Sigmoid colon (tissue), 7 donors: Measurements from ENCODE around the gene DCTN3. TPM values are rescaled to one million over a fixed set of nuclear protein-coding genes. Genes with fewer than 3 reads are reported as not detected.

Experiments
- DNase-seq: peaks from one replicate; pipeline ENCODE4 v3.0.0-alpha.2; 2019
- H3K27ac ChIP-seq, 4 donors: fragments of 200-600 bp; sonication (generic); one replicate each; pipeline ENCODE4 v1.5.1; 2016 to 2019; ENCODE audit warnings: mild to moderate bottlenecking in 1 of 4
- H3K27me3 ChIP-seq, 3 donors: fragments of 200-600 bp; sonication (generic); one replicate each; pipeline ENCODE4 v1.5.1; 2019; ENCODE audit warnings: mild to moderate bottlenecking in 1 of 3
- H3K36me3 ChIP-seq, 4 donors: fragments of 200-600 bp; sonication (generic); one replicate each; pipeline ENCODE4 v1.5.1; 2016 to 2019
- H3K4me1 ChIP-seq, 4 donors: fragments of 200-600 bp; sonication (generic); one replicate each; pipeline ENCODE4 v1.5.1; 2017 to 2019
- H3K4me3 ChIP-seq, 4 donors: fragments of 200-600 bp; sonication (generic); one replicate each; pipeline ENCODE4 v1.5.1; 2017 to 2019; ENCODE audit warnings: mild to moderate bottlenecking in 2 of 4, moderate library complexity in 1 of 4
- H3K9me3 ChIP-seq, 4 donors: fragments of 200-600 bp in 3 of 4; sonication (generic) in 3 of 4; one replicate each; pipeline versions ENCODE4 v1.5.1 to v1.6.1; 2013 to 2019
- CTCF ChIP-seq, 4 experiments: fragments of 450-650 bp in 3 of 4; fragments of 200-600 bp in 1 of 4; IDR thresholded peaks; one replicate each; pipeline ENCODE4 v1.5.1; 2016 to 2019; ENCODE audit warnings: antibody characterized with exemption in 4 of 4, mild to moderate bottlenecking in 3 of 4, moderate library complexity in 2 of 4
- EP300 ChIP-seq, 4 donors: sonication (generic); formaldehyde crosslinking; IDR thresholded peaks; one replicate each; pipeline ENCODE4 v1.6.1; 2017; ENCODE audit warnings: antibody characterized with exemption in 4 of 4
- POLR2A ChIP-seq, 2 donors: fragments of 450-650 bp; IDR thresholded peaks; one replicate each; pipeline ENCODE4 v1.6.1; 2016; ENCODE audit warnings: antibody characterized with exemption in 2 of 2, mild to moderate bottlenecking in 2 of 2, moderate library complexity in 2 of 2
- POLR2AphosphoS5 ChIP-seq, 4 donors: sonication (generic); formaldehyde crosslinking; IDR thresholded peaks; one replicate each; pipeline ENCODE4 v1.6.1; 2017; ENCODE audit warnings: antibody characterized with exemption in 4 of 4
- WGBS, 2 donors: extraction: QIAGEN DNeasy Blood & Tissue Kit; methylation state at CpG; one replicate each; pipeline ENCODE4 v1.1.7; 2013; 5-methylcytosine and 5-hydroxymethylcytosine counted together
- intact Hi-C: fragments of 100-400 bp; cut with DNase I; formaldehyde crosslinking; loops from one replicate; pipeline ENCODE4 v1.15.1; 2023
- polyA plus RNA-seq, 3 donors: library from polyadenylated mRNA; stranded (reverse); fragments of 200-250 nt; gene quantifications; one replicate each; pipeline ENCODE4 v1.2.3, GENCODE V29; 2013
- small RNA-seq, 3 donors: library from RNA; depleted of rRNA; stranded (forward); fragments of <200 nt; gene quantifications; one replicate each; pipeline ENCODE3, GENCODE V24; 2016
- total RNA-seq, 4 donors: library from RNA; depleted of rRNA; stranded (reverse); fragments of >200 nt; gene quantifications; one replicate each; pipeline ENCODE4 v1.1.0, GENCODE V29; 2016
- donor health status: healthy with polysubstance abuse.
- donor health status: Bipolar disorder and iron deficiency.
- donor health status: healthy.

The DCTN3 gene
- total and polyA plus RNA-seq, 7 donors = 59.6 to 122 (median 90.7) TPM

GRCh38 chr9:34566972-34567371 is 53.3 kb downstream of the DCTN3 start:
- WGBS, 2 donors = 86 to 90% methylated on average over 6 of the region's 6 CpGs
- H3K4me1 ChIP-seq = peaks cover 0 to 17% (median 9%) of the 10 kb centered on the region in 4 donors
- no peaks in the 10 kb centered on the region for H3K36me3 ChIP-seq
- H3K27me3 ChIP-seq = peaks cover 0 to 4% (median 0%) of the 10 kb centered on the region in 3 donors
- intact Hi-C loops = no loop called here
- no peak for DNase-seq
- no peak for TF ChIP-seq EP300 (IDR thresholded peaks at IDR 0.05)
- no peak for TF ChIP-seq POLR2AphosphoS5 (IDR thresholded peaks at IDR 0.05)
- no peak for TF ChIP-seq CTCF (IDR thresholded peaks at IDR 0.05)
- TF ChIP-seq POLR2A (IDR thresholded peaks at IDR 0.05) = no peak
- H3K27ac ChIP-seq = no peak overlapping the region
- H3K4me3 ChIP-seq = no peak overlapping the region
- H3K9me3 ChIP-seq = peaks cover 0 to 2% (median 0%) of the 10 kb centered on the region in 4 donors

- TF ChIP-seq POLR2AphosphoS5 (IDR thresholded peaks at IDR 0.05) (no peak), CTCF (IDR thresholded peaks at IDR 0.05) (no peak), POLR2A (IDR thresholded peaks at IDR 0.05) (no peak), EP300 (IDR thresholded peaks at IDR 0.05) (no peak)
Measured at GRCh38 chr9:34566322-34566721, 54.0 kb downstream of the DCTN3 start.

GRCh38 chr9:34565856-34566255 is 54.4 kb downstream of the DCTN3 start:
- Histone ChIP-seq H3K9me3 (peaks cover 0 to 3% (median 0%) of the 10 kb centered on the region in 4 donors), H3K27ac (no peak overlapping the region), H3K36me3 (no peaks in the 10 kb centered on the region), H3K27me3 (peaks cover 0 to 7% (median 0%) of the 10 kb centered on the region in 3 donors), H3K4me1 (peaks cover 0 to 15% (median 7%) of the 10 kb centered on the region in 4 donors), H3K4me3 (no peak overlapping the region)
- WGBS, 2 donors = 71 to 82% methylated on average over 8 of the region's 8 CpGs
- intact Hi-C loops = no loop called here
- TF ChIP-seq POLR2AphosphoS5 (IDR thresholded peaks at IDR 0.05) = no peak
- TF ChIP-seq EP300 (IDR thresholded peaks at IDR 0.05) = no peak
- DNase-seq = no peak

More at GRCh38 chr9:34566322-34566721, 54.0 kb downstream of the DCTN3 start:
- Histone ChIP-seq H3K27ac (no peak overlapping the region), H3K36me3 (no peaks in the 10 kb centered on the region), H3K4me3 (no peak overlapping the region), H3K9me3 (peaks cover 0 to 3% (median 0%) of the 10 kb centered on the region in 4 donors), H3K4me1 (peaks cover 0 to 17% (median 9%) of the 10 kb centered on the region in 4 donors), H3K27me3 (peaks cover 0 to 4% (median 0%) of the 10 kb centered on the region in 3 donors)
- no peak for DNase-seq
- intact Hi-C loops = no loop called here
- WGBS, 2 donors = 71 to 88% methylated on average over 8 of the region's 8 CpGs

- peaks cover 0 to 3% (median 0%) of the 10 kb centered on the region in 4 donors for H3K9me3 ChIP-seq
- no peak overlapping the region for H3K4me3 ChIP-seq
- intact Hi-C loops = no loop called here
- 91 to 93% methylated on average over 16 of the region's 16 CpGs for WGBS, 2 donors
- peaks cover 0 to 18% (median 3%) of the 10 kb centered on the region in 3 donors for H3K27me3 ChIP-seq
- peaks cover 0 to 14% (median 3%) of the 10 kb centered on the region in 4 donors for H3K4me1 ChIP-seq
- H3K27ac ChIP-seq = no peak overlapping the region
- no peak for DNase-seq
- no peaks in the 10 kb centered on the region for H3K36me3 ChIP-seq
- TF ChIP-seq EP300 (IDR thresholded peaks at IDR 0.05) = no peak
- no peak for TF ChIP-seq POLR2AphosphoS5 (IDR thresholded peaks at IDR 0.05)
- no peak for TF ChIP-seq POLR2A (IDR thresholded peaks at IDR 0.05)
- TF ChIP-seq CTCF (IDR thresholded peaks at IDR 0.05) = no peak
Measured at GRCh38 chr9:34564617-34565016, 55.7 kb downstream of the DCTN3 start.

Small RNA genes lying within 50 kb of the gene (small RNA-seq; reads per million reads assigned to genes)
- gene CCL27 = 0 reads per million in 3 donors

Other genes with a start within 250 kb of the DCTN3 start
- gene MYORG, start 243.6 kb downstream of the DCTN3 start, total RNA-seq = 10 to 100 TPM in 3 of 4 donors, 1 to 10 TPM in 1; 3.9 to 23.5 (median 20.0) TPM
- 10 to 100 TPM in 1 of 3 donors, 1 to 10 TPM in 2; 3.0 to 23.4 (median 5.5) TPM for gene MYORG, start 243.6 kb downstream of the DCTN3 start, polyA plus RNA-seq
- gene FAM219A, start 161.9 kb downstream of the DCTN3 start, total RNA-seq = 10 to 100 TPM in 1 of 4 donors, 1 to 10 TPM in 3; 7.4 to 10.2 (median 8.8) TPM
- gene FAM219A, start 161.9 kb downstream of the DCTN3 start, polyA plus RNA-seq = 1 to 10 TPM; 3.0 to 7.9 (median 3.2) TPM
- under 1 TPM in 1 of 4 donors, not detected in 3; under 0.01 TPM for gene DNAI1, start 161.7 kb downstream of the DCTN3 start, total RNA-seq
- gene DNAI1, start 161.7 kb downstream of the DCTN3 start, polyA plus RNA-seq = under 1 TPM in 1 of 3 donors, not detected in 2; 0.01 TPM
- gene ENHO, start 97.5 kb downstream of the DCTN3 start, total RNA-seq = 1 to 10 TPM in 1 of 4 donors, not detected in 3; 2.5 TPM
- 1 to 10 TPM; 1.9 to 7.4 (median 6.0) TPM for gene ENHO, start 97.5 kb downstream of the DCTN3 start, polyA plus RNA-seq
- 10 to 100 TPM in 1 of 4 donors, 1 to 10 TPM in 3; 3.0 to 12.9 (median 7.5) TPM for gene CNTFR, start 30.8 kb downstream of the DCTN3 start, total RNA-seq
- gene CNTFR, start 30.8 kb downstream of the DCTN3 start, polyA plus RNA-seq = 1 to 10 TPM; 1.6 to 4.6 (median 4.2) TPM
- 10 to 100 TPM; 23.3 to 44.3 (median 31.5) TPM for gene RPP25L, start 8.4 kb downstream of the DCTN3 start, total RNA-seq
- 10 to 100 TPM; 47.4 to 72.1 (median 49.2) TPM for gene RPP25L, start 8.4 kb downstream of the DCTN3 start, polyA plus RNA-seq
- gene ARID3C, start 8.6 kb upstream of the DCTN3 start, total RNA-seq = not detected
- gene ARID3C, start 8.6 kb upstream of the DCTN3 start, polyA plus RNA-seq = under 1 TPM in 1 of 3 donors, not detected in 2; 0.06 TPM
- 10 to 100 TPM; 69.0 to 82.6 (median 72.6) TPM for gene SIGMAR1, start 17.3 kb upstream of the DCTN3 start, total RNA-seq
- 10 to 100 TPM; 12.0 to 71.5 (median 13.2) TPM for gene SIGMAR1, start 17.3 kb upstream of the DCTN3 start, polyA plus RNA-seq
- 10 to 100 TPM; 28.8 to 51.0 (median 33.1) TPM for gene GALT, start 26.2 kb upstream of the DCTN3 start, total RNA-seq
- gene GALT, start 26.2 kb upstream of the DCTN3 start, polyA plus RNA-seq = 10 to 100 TPM; 15.6 to 44.8 (median 21.7) TPM
- 100 to 1,000 TPM in 1 of 4 donors, 10 to 100 TPM in 3; 67.3 to 110 (median 90.7) TPM for gene IL11RA, start 31.7 kb upstream of the DCTN3 start, total RNA-seq
- gene IL11RA, start 31.7 kb upstream of the DCTN3 start, polyA plus RNA-seq = 10 to 100 TPM in 1 of 3 donors, 1 to 10 TPM in 2; 1.4 to 14.8 (median 7.2) TPM
- gene CCL27, start 42.2 kb upstream of the DCTN3 start, total RNA-seq = not detected
- gene CCL27, start 42.2 kb upstream of the DCTN3 start, polyA plus RNA-seq = under 1 TPM in 1 of 3 donors, not detected in 2; 0.63 TPM
- 1 to 10 TPM in 1 of 4 donors, not detected in 3; 5.8 TPM for gene CCL19, start 70.8 kb upstream of the DCTN3 start, total RNA-seq
- 100 to 1,000 TPM in 1 of 3 donors, 1 to 10 TPM in 2; 1.8 to 415 (median 1.8) TPM for gene CCL19, start 70.8 kb upstream of the DCTN3 start, polyA plus RNA-seq
- gene CCL21, start 89.6 kb upstream of the DCTN3 start, total RNA-seq = 100 to 1,000 TPM in 3 of 4 donors, 10 to 100 TPM in 1; 61.6 to 214 (median 160) TPM
- 100 to 1,000 TPM in 1 of 3 donors, 10 to 100 TPM in 1, 1 to 10 TPM in 1; 1.4 to 204 (median 41.4) TPM for gene CCL21, start 89.6 kb upstream of the DCTN3 start, polyA plus RNA-seq